Breast epithelium (tissue), 3 donors: Measurements from ENCODE around the gene PCMT1.

Experiments
- POLR2A ChIP-seq: fragments of 450-650 bp; IDR thresholded peaks from one replicate; pipeline ENCODE4 v1.6.1; 2016; ENCODE audit warnings: antibody characterized with exemption, mild to moderate bottlenecking, moderate library complexity
- TF ChIP-seq, protein P1 (sequence below), 3 donors: fragments of 450-650 bp; IDR thresholded peaks; one replicate each; pipeline ENCODE4 v1.5.1; 2016 to 2017; ENCODE audit warnings: antibody characterized with exemption in 3 of 3, mild to moderate bottlenecking in 3 of 3, moderate library complexity in 3 of 3

DNA sequence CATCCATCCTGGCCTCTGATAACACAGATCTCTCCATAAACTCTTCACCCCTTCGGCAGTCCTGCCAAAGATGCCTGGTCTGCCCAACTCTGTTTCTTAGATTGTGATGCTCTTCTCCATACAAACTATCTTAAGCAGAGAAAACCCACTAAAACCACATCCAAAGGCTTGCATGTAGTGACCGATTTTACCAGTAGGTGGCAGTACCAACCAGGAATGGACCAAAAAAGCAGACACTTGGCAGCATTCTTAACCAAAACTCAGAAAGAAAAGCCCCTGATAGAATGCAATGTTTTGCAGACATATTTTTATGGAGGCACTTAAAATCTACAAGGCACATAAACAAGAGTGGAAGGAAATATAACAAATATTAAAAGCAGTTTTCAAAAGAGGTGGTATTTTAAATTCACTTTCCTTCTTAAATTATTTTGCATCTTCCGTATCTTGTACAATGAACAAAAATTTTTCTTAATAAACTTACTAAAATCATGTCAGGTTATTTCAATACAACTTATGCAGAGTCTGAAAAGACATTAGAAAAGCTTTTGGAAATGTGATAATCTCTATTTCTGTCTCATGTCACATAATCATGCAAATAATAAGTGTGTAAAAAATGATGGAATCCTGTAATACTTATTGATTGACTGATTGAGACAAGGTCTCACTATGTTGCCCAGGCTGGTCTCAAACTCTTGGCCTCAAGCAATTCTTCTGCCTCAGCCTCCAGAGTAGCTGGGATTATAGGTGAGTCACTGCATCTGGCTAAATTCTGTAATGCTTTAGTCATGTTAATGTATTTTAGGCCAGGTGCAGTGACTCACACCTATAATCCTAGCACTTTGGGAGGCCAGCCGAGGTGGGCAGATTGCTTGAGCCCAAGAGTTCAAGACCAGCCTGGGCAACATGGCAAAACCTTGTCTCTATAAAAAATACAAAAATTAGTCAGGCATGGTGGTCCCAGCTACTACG lies 85.3 kb downstream of the PCMT1 start:
- TF ChIP-seq POLR2A, result no peak
- TF ChIP-seq, protein P1, sequence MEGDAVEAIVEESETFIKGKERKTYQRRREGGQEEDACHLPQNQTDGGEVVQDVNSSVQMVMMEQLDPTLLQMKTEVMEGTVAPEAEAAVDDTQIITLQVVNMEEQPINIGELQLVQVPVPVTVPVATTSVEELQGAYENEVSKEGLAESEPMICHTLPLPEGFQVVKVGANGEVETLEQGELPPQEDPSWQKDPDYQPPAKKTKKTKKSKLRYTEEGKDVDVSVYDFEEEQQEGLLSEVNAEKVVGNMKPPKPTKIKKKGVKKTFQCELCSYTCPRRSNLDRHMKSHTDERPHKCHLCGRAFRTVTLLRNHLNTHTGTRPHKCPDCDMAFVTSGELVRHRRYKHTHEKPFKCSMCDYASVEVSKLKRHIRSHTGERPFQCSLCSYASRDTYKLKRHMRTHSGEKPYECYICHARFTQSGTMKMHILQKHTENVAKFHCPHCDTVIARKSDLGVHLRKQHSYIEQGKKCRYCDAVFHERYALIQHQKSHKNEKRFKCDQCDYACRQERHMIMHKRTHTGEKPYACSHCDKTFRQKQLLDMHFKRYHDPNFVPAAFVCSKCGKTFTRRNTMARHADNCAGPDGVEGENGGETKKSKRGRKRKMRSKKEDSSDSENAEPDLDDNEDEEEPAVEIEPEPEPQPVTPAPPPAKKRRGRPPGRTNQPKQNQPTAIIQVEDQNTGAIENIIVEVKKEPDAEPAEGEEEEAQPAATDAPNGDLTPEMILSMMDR (IDR thresholded peaks at IDR 0.05), result peak; percentile 86 to 95 (median 92)
